Progenitor cell of endocrine pancreas (in vitro differentiated cells): Measurements from ENCODE around the gene SAMD11. TPM values are rescaled to one million over a fixed set of nuclear protein-coding genes. Genes with fewer than 3 reads are reported as not detected.
"Not testable (repeated sequence)": the region's sequence is repeated elsewhere in the genome, so short reads cannot be mapped to it uniquely, and the experiment has no call there.

Experiments used
- DNase-seq: peaks from one replicate; pipeline ENCODE4 v3.0.0; 2021; ENCODE audit warnings: low spot score; ENCODE audit not compliant: unreplicated experiment
- H3K27ac Mint-ChIP-seq: 2 replicates; pipeline ENCODE4 v1.8.0; 2021; ENCODE audit warnings: mild to moderate bottlenecking, moderate library complexity, mixed read lengths
- H3K27me3 Mint-ChIP-seq: 2 replicates; pipeline ENCODE4 v1.8.0; 2021; ENCODE audit warnings: mixed read lengths
- H3K36me3 Mint-ChIP-seq: 2 replicates; pipeline ENCODE4 v1.8.0; 2022; ENCODE audit warnings: mixed read lengths; ENCODE audit not compliant: insufficient read depth
- H3K4me1 Mint-ChIP-seq: 2 replicates; pipeline ENCODE4 v1.8.0; 2021; ENCODE audit warnings: low read depth, mixed read lengths
- H3K4me3 Mint-ChIP-seq: 2 replicates; pipeline ENCODE4 v1.8.0; 2021; ENCODE audit warnings: low read depth, mild to moderate bottlenecking, moderate library complexity, mixed read lengths
- H3K9me3 Mint-ChIP-seq: 2 replicates; pipeline ENCODE4 v1.8.0; 2021; ENCODE audit warnings: low read depth, mixed read lengths
- CTCF ChIP-seq: fragments of 200-600 bp; sonication (generic); IDR thresholded peaks from one replicate; pipeline ENCODE4 v1.5.0; 2021; ENCODE audit warnings: antibody characterized with exemption, mild to moderate bottlenecking; ENCODE audit not compliant: unreplicated experiment
- total RNA-seq: library from RNA; stranded (reverse); gene quantifications from 2 replicates; pipeline ENCODE4 v1.2.1, GENCODE V29; 2021

Gene SAMD11
- total RNA-seq, 1 donor from 2014 or later, result 42.9 TPM

GRCh38 chr1:942864-943533 lies 19.3 kb downstream of the SAMD11 start:
- no peaks in the 10 kb centered on the region for H3K9me3 Mint-ChIP-seq
- peaks cover 11% of the 10 kb centered on the region for H3K4me1 Mint-ChIP-seq
- no peak for DNase-seq
- H3K4me3 Mint-ChIP-seq, result peak overlapping the region; percentile 40
- H3K27ac Mint-ChIP-seq, result no peak overlapping the region
- H3K27me3 Mint-ChIP-seq, result peaks cover 6% of the 10 kb centered on the region
- no peak for TF ChIP-seq CTCF
- peaks cover 12% of the 10 kb centered on the region for H3K36me3 Mint-ChIP-seq

GRCh38 chr1:943545-944340 lies 20.0 kb downstream of the SAMD11 start:
- Mint-ChIP-seq H3K9me3 (no peaks in the 10 kb centered on the region), H3K27ac (no peak overlapping the region), H3K4me3 (peak overlapping the region; percentile 19), H3K4me1 (peaks cover 6% of the 10 kb centered on the region), H3K36me3 (peaks cover 12% of the 10 kb centered on the region), H3K27me3 (peaks cover 6% of the 10 kb centered on the region)
- TF ChIP-seq CTCF, result no peak
- DNase-seq, result no peak

DNA sequence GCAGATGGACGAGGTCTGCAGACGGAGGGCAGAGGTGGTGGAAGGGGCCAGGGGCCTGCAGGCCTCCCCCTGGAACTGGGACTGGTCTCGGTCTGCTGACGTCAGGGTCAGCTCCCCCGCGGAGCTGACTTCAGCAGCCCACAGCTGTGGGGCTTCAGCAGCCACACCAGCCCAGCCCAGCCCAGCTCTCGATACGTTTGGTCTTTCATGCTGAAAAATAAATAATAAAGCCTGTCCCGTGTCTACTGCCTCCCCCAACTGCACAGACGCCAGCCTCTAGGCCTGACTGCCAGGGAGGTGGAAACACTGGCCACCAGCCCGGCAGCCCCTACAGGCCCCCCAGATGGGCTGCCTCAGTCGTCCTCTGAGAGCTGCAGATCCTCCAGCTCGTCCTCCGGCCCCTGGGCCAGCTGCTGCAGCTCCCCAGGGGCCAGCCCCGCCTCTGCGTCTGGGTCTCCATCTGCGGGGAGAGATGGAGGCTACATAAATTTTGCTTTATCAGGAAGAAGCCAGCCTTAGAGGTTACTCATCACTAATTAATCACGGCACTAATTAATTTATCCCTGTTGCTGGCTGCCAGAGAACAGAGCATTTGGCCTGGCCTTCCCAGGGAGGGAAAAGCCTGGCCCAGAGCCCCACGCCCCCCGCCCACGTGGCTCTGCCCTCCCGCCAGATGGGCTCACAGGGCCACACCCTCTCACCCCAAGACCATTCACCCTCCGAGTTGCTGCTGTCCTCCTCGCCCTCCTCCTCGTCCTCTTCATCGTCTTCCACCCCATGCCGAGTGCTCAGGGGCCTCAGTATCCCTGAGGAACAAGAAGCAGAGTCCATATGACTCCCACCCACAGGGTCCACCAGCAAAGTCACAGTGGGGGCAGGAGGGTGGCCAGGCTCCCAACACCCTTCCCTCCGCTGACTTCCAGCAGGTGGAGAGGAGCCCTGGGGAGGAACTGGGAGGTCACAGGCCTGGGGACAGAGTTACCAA lies 20.9 kb downstream of the SAMD11 start:
- Mint-ChIP-seq H3K27me3 (peaks cover 3% of the 10 kb centered on the region), H3K36me3 (peaks cover 14% of the 10 kb centered on the region), H3K4me3 (no peak overlapping the region), H3K27ac (no peak overlapping the region), H3K4me1 (peaks cover 4% of the 10 kb centered on the region), H3K9me3 (no peaks in the 10 kb centered on the region)
- no peak for DNase-seq
- TF ChIP-seq CTCF, result no peak

GRCh38 chr1:945688-946556 lies 22.2 kb downstream of the SAMD11 start:
- H3K27ac Mint-ChIP-seq, result no peak overlapping the region
- peaks cover 3% of the 10 kb centered on the region for H3K27me3 Mint-ChIP-seq
- peaks cover 2% of the 10 kb centered on the region for H3K4me1 Mint-ChIP-seq
- no peaks in the 10 kb centered on the region for H3K9me3 Mint-ChIP-seq
- H3K4me3 Mint-ChIP-seq, result no peak overlapping the region
- H3K36me3 Mint-ChIP-seq, result peaks cover 21% of the 10 kb centered on the region
- DNase-seq, result no peak
- no peak for TF ChIP-seq CTCF

GRCh38 chr1:946811-947210 lies 23.1 kb downstream of the SAMD11 start:
- DNase-seq, H3K27me3 Mint-ChIP-seq, H3K9me3 Mint-ChIP-seq, H3K4me1 Mint-ChIP-seq, H3K4me3 Mint-ChIP-seq, H3K27ac Mint-ChIP-seq: not testable (repeated sequence)
- peaks cover 25% of the 10 kb centered on the region for H3K36me3 Mint-ChIP-seq
